HEK293T (cell line): ENCODE measurements around the gene SMTNL2.

Experiments
- ARNT ChIP-seq: fragments of 450-650 bp; IDR thresholded peaks from 2 replicates; pipeline ENCODE4 v1.6.1; 2017; ENCODE audit warnings: mild to moderate bottlenecking
- BHLHE40 ChIP-seq: fragments of 450-650 bp; IDR thresholded peaks from 2 replicates; pipeline ENCODE4 v1.6.1; 2016; ENCODE audit warnings: mild to moderate bottlenecking, moderate library complexity, borderline replicate concordance
- CTBP1 ChIP-seq: fragments of 450-650 bp; IDR thresholded peaks from 2 replicates; pipeline ENCODE4 v1.6.1; 2016; ENCODE audit warnings: borderline replicate concordance
- FOXA1 ChIP-seq: fragments of 450-650 bp; IDR thresholded peaks from 2 replicates; pipeline ENCODE4 v1.6.1; 2016; ENCODE audit warnings: mild to moderate bottlenecking
- FOXK2 ChIP-seq: fragments of 450-650 bp; IDR thresholded peaks from 2 replicates; pipeline ENCODE4 v1.6.1; 2016; ENCODE audit warnings: mild to moderate bottlenecking
- FOXM1 ChIP-seq: fragments of 450-650 bp; IDR thresholded peaks from 2 replicates; pipeline ENCODE4 v1.6.1; 2017; ENCODE audit warnings: mild to moderate bottlenecking, borderline replicate concordance
- HDGF ChIP-seq: fragments of 450-650 bp; IDR thresholded peaks from 2 replicates; pipeline ENCODE4 v1.6.1; 2017; ENCODE audit warnings: antibody characterized with exemption, borderline replicate concordance
- L3MBTL2 ChIP-seq: fragments of 450-650 bp; conservative IDR thresholded peaks from 2 replicates; pipeline ENCODE4 v1.6.1; 2016; ENCODE audit warnings: mild to moderate bottlenecking
- NFRKB ChIP-seq: fragments of 450-650 bp; IDR thresholded peaks from 2 replicates; pipeline ENCODE4 v1.6.1; 2016; ENCODE audit warnings: mild to moderate bottlenecking, moderate library complexity
- SP1 ChIP-seq: fragments of 450-650 bp; IDR thresholded peaks from 2 replicates; pipeline ENCODE4 v1.6.1; 2017
- SUZ12 ChIP-seq: fragments of 450-650 bp; IDR thresholded peaks from 2 replicates; pipeline ENCODE4 v1.6.1; 2016; ENCODE audit warnings: mild to moderate bottlenecking
- TARDBP ChIP-seq: fragments of 450-650 bp; IDR thresholded peaks from 2 replicates; pipeline ENCODE4 v1.6.1; 2016
- ZNF384 ChIP-seq: fragments of 450-650 bp; IDR thresholded peaks from 2 replicates; pipeline ENCODE4 v1.6.1; 2016

GRCh38 chr17:4549781-4550533 is 34.4 kb upstream of the SMTNL2 start:
- TF ChIP-seq ARNT = no peak
- no peak for TF ChIP-seq TARDBP
- TF ChIP-seq NFRKB = no peak
- TF ChIP-seq SP1 = no peak
- no peak for TF ChIP-seq ZNF384
- TF ChIP-seq BHLHE40 = no peak
- no peak for TF ChIP-seq FOXK2
- no peak for TF ChIP-seq FOXM1
- no peak for TF ChIP-seq CTBP1
- TF ChIP-seq SUZ12 = no peak
- TF ChIP-seq L3MBTL2 = no peak
- TF ChIP-seq FOXA1 = no peak
- TF ChIP-seq HDGF = no peak
